ENCODE measurements around the gene ZMYM2.

Gene ZMYM2

GRCh38 chr13:20044086-20044485 is 85.6 kb downstream of the ZMYM2 start:
- DNase-seq (ENCODE audit: low spot score), result no peak

- no peak for DNase-seq (ENCODE audit: low spot score)
These were observed 87.5 kb downstream of the ZMYM2 start for GRCh38 chr13:20045950-20046548.

GRCh38 chr13:20049558-20050473 is 91.3 kb downstream of the ZMYM2 start:
- DNase-seq (ENCODE audit: low spot score), result no peak

- DNase-seq (ENCODE audit: low spot score), result no peak
These were observed 92.8 kb downstream of the ZMYM2 start for GRCh38 chr13:20051366-20051765.

GRCh38 chr13:20053016-20053415 is 94.5 kb downstream of the ZMYM2 start:
- DNase-seq (ENCODE audit: low spot score), result no peak

- no peak for DNase-seq (ENCODE audit: low spot score)
These were observed 95.4 kb downstream of the ZMYM2 start for GRCh38 chr13:20053891-20054290.

GRCh38 chr13:20054586-20054985 is 96.1 kb downstream of the ZMYM2 start:
- DNase-seq (ENCODE audit: low spot score), result no peak

- no peak for DNase-seq (ENCODE audit: low spot score)
These were observed 98.7 kb downstream of the ZMYM2 start for GRCh38 chr13:20057214-20057613.

- no peak for DNase-seq (ENCODE audit: low spot score)
These were observed 99.4 kb downstream of the ZMYM2 start for GRCh38 chr13:20057963-20058362.

GRCh38 chr13:20058476-20058875 is 99.9 kb downstream of the ZMYM2 start:
- no peak for DNase-seq (ENCODE audit: low spot score)

- DNase-seq (ENCODE audit: low spot score), result no peak
These were observed 105.6 kb downstream of the ZMYM2 start for GRCh38 chr13:20064128-20064527.

- no peak for DNase-seq (ENCODE audit: low spot score)
These were observed 107.0 kb downstream of the ZMYM2 start for GRCh38 chr13:20065516-20065915.

GRCh38 chr13:20069956-20070355 is 111.4 kb downstream of the ZMYM2 start:
- DNase-seq (ENCODE audit: low spot score), result no peak

GRCh38 chr13:20073775-20074174 is 115.2 kb downstream of the ZMYM2 start:
- DNase-seq (ENCODE audit: low spot score), result no peak

GRCh38 chr13:20074966-20075365 is 116.4 kb downstream of the ZMYM2 start:
- no peak for DNase-seq (ENCODE audit: low spot score)

- DNase-seq (ENCODE audit: low spot score), result no peak
These were observed 118.6 kb downstream of the ZMYM2 start for GRCh38 chr13:20077086-20077485.

- no peak for DNase-seq (ENCODE audit: low spot score)
These were observed 122.0 kb downstream of the ZMYM2 start for GRCh38 chr13:20080377-20081164.

- no peak for DNase-seq (ENCODE audit: low spot score)
These were observed 131.8 kb downstream of the ZMYM2 start for GRCh38 chr13:20090349-20090748.

GRCh38 chr13:20093951-20094350 is 135.4 kb downstream of the ZMYM2 start:
- DNase-seq (ENCODE audit: low spot score), result no peak

- no peak for DNase-seq (ENCODE audit: low spot score)
These were observed 140.8 kb downstream of the ZMYM2 start for GRCh38 chr13:20099319-20099718.

GRCh38 chr13:20101467-20102316 is 143.2 kb downstream of the ZMYM2 start:
- DNase-seq (ENCODE audit: low spot score), result peak; percentile 66

Measured in SK-N-DZ (cell line).